T47D (cell line): ENCODE data around the gene FERMT1.
"Not testable (repeated sequence)": the region's sequence is repeated elsewhere in the genome, so short reads cannot be mapped to it uniquely, and the experiment has no call there.

Experiments used
- DNase-seq, 2 experiments: peaks; one replicate each; pipeline versions ENCODE4 v3.0.0 to v3.0.0-alpha.2; 2011 to 2012; ENCODE audit warnings: low read depth in 1 of 2, low spot score in 1 of 2
- JUND ChIP-seq: IDR thresholded peaks from 2 replicates; pipeline ENCODE4 v1.6.1; 2012; ENCODE audit warnings: low read depth
- in situ Hi-C: cut with HindIII; loops from 2 replicates; pipeline ENCODE4 v1.10.0; 2016; ENCODE audit warnings: low sequenced_read_pairs, low pct_unique_long_range_greater_than_20kb

The FERMT1 gene

DNA sequence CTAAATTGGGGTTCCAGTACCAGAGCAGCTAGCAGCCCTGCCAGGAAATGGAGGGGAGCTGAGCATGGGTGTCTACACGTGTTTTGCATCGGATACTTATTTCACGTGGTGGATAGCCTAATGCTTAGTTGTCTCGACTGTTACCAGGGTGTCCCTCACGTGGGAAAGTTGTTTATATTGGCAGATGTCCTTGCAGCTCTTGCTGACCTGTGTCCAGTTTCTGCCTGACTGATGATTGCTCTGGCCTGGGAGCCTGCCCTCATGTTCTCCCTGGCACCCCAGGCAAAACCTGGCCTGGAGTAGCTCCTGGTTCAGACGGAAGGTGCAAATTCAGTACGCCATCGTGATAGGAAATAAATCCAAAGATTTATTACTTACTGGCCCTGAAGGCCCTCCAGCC is 11.8 kb upstream of the FERMT1 start:
- DNase-seq: no peak
- no peak for TF ChIP-seq JUND
- in situ Hi-C loops: no loop called here

- no peak for TF ChIP-seq JUND
- in situ Hi-C loops: no loop called here
- no peak for DNase-seq
These were observed 7.2 kb upstream of the FERMT1 start for GRCh38 chr20:6130045-6130444.

DNA sequence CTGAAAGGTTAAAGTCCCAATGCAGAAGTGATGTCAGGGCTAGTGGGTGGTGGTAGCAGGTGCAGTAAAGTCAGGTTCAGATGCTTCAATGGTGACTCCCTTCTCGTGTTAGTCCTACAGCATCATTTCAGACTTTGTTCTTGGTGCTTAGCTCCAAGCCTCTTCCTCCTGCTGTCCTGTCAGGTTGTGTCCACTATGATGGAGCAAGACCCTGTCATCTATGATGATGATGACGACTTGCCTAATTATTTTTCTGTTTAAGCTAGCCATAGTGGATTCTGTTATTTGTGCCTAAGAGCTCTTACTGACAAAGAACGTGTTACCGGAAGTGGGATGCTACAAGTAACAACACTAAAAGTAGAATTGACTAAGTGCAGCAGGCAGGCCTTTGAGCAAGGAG is 5.0 kb upstream of the FERMT1 start:
- no peak for TF ChIP-seq JUND
- in situ Hi-C loops: no loop called here

DNA sequence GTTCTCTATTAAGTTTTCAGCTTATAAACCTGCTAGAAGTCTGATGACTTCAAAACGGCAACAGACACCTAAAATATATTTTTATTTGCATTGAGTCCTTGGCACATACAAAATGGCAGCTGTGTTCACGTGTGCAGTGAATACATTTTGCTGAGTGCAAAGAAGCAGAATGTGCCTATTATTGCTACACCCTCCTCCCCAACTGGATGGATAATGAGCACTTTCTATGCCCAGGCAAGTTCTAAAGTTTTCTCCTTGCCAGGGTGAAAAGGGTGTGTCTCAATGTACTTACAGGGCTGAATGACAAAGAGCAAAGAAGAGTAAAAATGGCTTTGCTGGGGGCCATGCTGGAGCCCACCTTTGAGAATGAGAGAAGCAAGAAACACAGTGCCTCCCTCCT is 4.0 kb upstream of the FERMT1 start:
- no peak for DNase-seq
- in situ Hi-C loops: no loop called here
- no peak for TF ChIP-seq JUND

More for the DNA sequence above, 5.0 kb upstream of the FERMT1 start:
- DNase-seq: no peak

DNA sequence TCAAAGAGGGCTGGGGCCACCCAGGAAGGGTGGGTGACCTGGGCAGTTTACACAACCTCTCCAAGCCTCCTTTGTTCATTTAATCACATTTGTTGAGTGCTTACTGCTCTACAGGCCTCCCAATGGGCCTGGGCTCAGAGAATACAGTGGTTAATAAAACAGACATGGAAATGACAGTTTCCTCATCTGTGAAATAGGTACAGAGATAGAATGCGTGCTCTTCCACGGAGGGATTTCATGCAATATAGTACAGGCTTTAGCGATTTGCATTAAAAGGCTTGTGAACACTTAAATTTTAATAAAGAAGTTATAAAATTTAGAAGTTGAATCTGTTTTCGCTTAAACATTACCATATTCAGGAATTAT is 802 bp upstream of the FERMT1 start:
- no peak for TF ChIP-seq JUND
- DNase-seq: no peak
- in situ Hi-C loops: no loop called here

DNA sequence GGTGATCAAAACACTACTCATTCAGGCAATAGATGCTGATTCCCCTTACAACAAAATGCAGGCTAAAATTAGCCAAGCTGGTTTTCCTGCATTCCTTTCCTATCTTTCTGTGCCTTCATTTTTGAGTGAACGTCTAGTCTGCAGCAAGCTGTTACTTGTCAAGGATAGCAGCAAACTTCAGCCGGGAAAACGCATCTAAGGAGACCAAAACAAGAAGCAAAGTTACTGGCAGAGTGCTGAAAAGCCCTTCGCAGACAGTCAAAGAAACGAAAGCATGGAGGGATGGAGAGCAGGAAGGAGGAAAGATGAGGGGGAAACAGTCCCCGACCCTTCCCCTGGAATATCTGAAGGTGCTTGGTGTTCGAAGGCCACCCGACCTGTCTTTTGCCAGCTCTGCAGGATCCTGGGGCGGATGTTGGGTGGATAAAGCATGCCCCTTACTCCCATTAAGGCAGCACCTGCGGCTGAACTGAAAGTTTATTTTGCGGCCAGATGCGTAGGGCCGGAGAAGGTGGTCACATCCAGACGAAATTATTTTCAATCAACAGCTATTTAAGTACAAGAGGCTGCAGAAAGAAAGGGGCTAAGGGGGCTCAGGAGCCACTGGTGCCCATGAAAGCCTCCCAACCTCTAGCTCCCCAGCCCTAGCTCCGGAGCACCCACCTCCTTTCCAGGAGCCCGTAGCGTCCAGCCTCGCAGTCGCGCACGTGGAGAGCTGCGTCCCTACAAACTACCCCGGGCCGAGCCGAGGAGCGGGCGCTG is 538 bp downstream of the FERMT1 start:
- in situ Hi-C loops: no loop called here
- DNase-seq: peak; percentile 9 to 67
- no peak for TF ChIP-seq JUND

DNA sequence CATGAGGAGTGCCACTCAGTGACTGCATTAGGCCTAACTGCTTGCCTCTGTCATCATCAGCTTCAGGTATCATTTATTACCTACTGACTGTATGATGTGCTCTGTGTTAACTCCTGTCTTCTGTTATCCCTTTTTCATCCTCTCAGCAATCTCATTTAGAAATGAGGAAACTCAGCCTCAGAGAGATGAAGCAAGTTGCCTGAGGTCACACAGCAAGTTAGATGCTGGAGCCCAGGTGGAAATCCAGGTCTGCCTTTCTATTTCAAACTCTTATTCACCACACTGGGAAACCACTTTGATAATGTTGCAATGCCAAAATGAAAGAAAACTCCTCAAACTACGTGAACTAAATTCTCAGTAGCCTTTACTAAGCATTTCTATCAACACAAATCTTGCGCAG is 1.3 kb downstream of the FERMT1 start:
- no peak for DNase-seq
- no peak for TF ChIP-seq JUND
- in situ Hi-C loops: no loop called here

DNA sequence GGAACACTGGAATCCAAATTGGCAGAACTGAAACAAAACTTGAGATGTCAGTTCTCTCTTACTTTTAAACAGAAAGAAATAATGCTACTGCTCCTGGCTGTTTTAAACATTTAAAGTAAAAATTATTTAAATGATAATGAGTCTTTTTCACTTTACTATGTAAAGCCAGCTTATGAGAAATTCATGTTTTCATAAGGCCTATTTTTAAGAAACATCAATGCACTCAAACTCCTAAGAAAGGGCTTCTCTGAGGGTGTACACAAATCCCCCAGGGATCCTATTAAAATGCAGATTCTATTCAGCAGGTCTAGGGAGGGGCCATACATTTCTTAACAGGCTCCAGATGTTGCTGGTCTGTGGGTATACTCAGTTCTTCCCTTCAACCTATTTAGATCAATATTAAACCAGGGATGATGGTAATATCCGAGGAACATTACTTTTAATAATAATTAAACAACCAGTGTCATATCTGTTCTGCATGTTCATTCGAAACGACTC is 2.3 kb downstream of the FERMT1 start:
- no peak for TF ChIP-seq JUND
- in situ Hi-C loops: no loop called here
- no peak for DNase-seq

DNA sequence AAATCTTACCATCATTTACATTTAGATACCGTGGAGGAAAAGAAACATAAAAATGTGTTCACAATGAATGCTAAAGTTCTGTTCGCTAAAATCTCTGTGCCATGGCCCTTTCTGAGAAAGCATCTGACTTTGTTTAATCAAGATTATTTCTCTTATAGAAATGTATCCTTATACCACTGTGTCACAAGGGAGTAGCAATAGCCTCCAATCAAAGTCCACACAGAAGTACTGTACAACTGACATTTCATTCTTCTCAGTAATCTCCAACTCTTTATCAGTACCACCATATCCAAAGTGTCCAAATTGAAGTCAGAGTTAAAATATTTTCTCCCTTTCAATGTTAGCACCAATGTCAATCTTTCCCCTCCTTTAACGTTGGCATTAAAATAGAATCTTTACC is 6.1 kb downstream of the FERMT1 start:
- in situ Hi-C loops: no loop called here
- TF ChIP-seq JUND: no peak
- no peak for DNase-seq

DNA sequence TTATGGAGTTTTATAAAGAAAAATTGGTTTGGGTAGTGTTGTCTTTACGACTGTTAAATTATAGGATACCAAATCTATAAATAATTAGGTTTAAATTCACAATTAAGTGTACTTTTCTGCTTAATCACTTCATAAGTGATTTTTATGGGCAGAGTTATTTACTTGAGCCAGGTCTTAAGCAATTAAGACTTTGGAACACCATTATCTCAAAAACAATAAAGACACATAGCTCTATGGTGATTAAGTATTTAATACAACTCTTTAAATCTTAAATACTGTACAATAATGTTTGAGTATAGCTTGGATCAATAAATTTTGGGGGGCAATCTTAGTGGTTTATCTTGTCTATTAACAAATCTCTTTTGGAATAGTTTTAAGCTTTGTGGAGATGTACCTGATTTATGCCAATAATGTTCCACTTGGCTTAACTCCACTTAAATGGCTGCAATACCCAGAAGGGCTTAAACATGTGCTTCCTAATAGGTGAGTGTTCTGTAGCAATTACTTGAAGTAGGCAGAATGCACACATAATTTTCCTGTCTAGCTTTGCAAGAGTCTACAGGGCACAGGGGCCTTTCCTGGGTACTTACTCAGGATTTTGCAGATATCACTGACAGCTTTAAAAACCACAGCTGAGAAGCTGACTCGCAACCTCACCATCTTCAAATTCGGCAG is 7.5 kb downstream of the FERMT1 start:
- in situ Hi-C loops: no loop called here
- DNase-seq: no peak
- TF ChIP-seq JUND: no peak

- no peak for DNase-seq
- TF ChIP-seq JUND: no peak
- in situ Hi-C loops: no loop called here
These were observed 8.1 kb downstream of the FERMT1 start for GRCh38 chr20:6114696-6115095.

DNA sequence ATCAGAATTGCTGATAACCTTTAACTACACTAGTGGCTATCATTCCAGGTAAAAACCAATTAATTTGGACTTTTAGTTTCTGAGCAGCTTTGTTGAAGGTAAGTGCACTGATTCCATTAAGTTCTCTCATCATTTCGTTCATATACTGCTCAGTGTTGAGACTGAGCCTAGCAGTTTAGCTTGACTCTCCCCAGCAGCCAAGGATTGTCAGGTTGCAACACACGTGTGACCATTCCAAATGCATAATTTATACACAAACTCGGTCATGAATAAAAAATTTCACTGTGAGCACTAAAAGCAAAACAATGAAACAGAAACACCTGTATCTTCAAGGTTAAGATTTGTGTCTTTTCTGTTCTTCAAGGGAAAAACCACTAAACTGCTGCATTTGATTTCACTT is 8.9 kb downstream of the FERMT1 start:
- no peak for TF ChIP-seq JUND
- in situ Hi-C loops: no loop called here
- no peak for DNase-seq

DNA sequence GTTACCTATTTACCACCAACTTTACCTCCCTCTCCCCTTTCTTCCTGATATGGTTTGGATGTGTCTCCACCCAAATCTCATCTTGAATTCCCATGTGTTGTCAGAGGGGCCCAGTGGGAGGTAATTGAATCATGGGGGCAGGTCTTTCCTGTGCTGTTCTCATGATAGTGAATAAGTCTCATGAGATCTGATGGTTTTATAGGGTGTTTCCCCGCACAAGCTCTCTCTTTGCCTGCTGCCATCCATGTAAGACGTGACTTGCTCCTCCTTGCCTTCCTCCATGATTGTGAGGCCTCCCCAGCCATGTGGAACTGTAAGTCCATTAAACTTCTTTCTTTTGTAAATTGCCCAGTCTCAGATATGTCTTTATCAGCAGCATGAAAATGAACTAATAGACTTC is 9.9 kb downstream of the FERMT1 start:
- in situ Hi-C loops, DNase-seq: not testable (repeated sequence)
